Keratinocyte (primary cell): ENCODE data around the gene CACNA1F.

ENCODE experiments used
- CTCF ChIP-seq, 3 experiments: IDR thresholded peaks in 1 of 3; conservative IDR thresholded peaks in 1 of 3; optimal IDR thresholded peaks in 1 of 3; 2 replicates in 2 of 3; 3 replicates in 1 of 3; pipeline versions ENCODE3 to v1.5.1; 2011; ENCODE audit warnings: low read length in 3 of 3, mild to moderate bottlenecking in 3 of 3, moderate library complexity in 2 of 3, control low read depth in 1 of 3, inconsistent platforms in 1 of 3; ENCODE audit not compliant: insufficient read depth in 2 of 3; ENCODE audit errors: extremely low read depth in 1 of 3
- EZH2 ChIP-seq: IDR thresholded peaks from one replicate; pipeline ENCODE4 v1.6.1; 2012; ENCODE audit warnings: inconsistent platforms, mild to moderate bottlenecking, low read length, moderate library complexity

- TF ChIP-seq CTCF (optimal IDR thresholded peaks at IDR 0.05 in 1 of 3, IDR thresholded peaks at IDR 0.05 in 1 of 3, conservative IDR thresholded peaks at IDR 0.05 in 1 of 3; ENCODE audit: extremely low read depth in 1 of 3, insufficient read depth in 2 of 3, low read length in 3 of 3) (no peak), EZH2 (no peak)
Measured at GRCh38 chrX:49262603-49263002, 29.5 kb upstream of the CACNA1F start.
